Measurements from ENCODE around the gene PTPN12.

Gene PTPN12

GRCh38 chr7:77549106-77549870 lies 12.2 kb downstream of the PTPN12 start:
- H3K4me1 Mint-ChIP-seq, result peaks cover 2% of the 10 kb centered on the region
- no peaks in the 10 kb centered on the region for H3K27me3 Mint-ChIP-seq
- no peak for DNase-seq
- H3K4me3 Mint-ChIP-seq, result no peak overlapping the region
- no peak overlapping the region for H3K27ac Mint-ChIP-seq
- H3K36me3 Mint-ChIP-seq, result peaks cover 5% of the 10 kb centered on the region
- CTCF ChIA-PET, result interaction anchor here (0.7 kb wide), 1 partner anchor 210 kb away, joined by 3 read pairs; no protein-coding TSS in a partner anchor
- H3K9me3 Mint-ChIP-seq, result peaks cover 4% of the 10 kb centered on the region

GRCh38 chr7:77550586-77550985 lies 13.5 kb downstream of the PTPN12 start:
- Mint-ChIP-seq H3K4me1 (no peaks in the 10 kb centered on the region), H3K27ac (no peak overlapping the region), H3K27me3 (no peaks in the 10 kb centered on the region), H3K9me3 (peaks cover 4% of the 10 kb centered on the region), H3K36me3 (peaks cover 6% of the 10 kb centered on the region), H3K4me3 (no peak overlapping the region)
- CTCF ChIA-PET, result no interaction called here
- DNase-seq, result no peak

- no peaks in the 10 kb centered on the region for H3K4me1 Mint-ChIP-seq
These were observed 16.0 kb downstream of the PTPN12 start for GRCh38 chr7:77553123-77553522.

GRCh38 chr7:77558284-77558967 lies 21.3 kb downstream of the PTPN12 start:
- DNase-seq, result no peak
- Mint-ChIP-seq H3K27me3 (no peaks in the 10 kb centered on the region), H3K27ac (no peak overlapping the region), H3K4me1 (no peaks in the 10 kb centered on the region), H3K36me3 (peaks cover 2% of the 10 kb centered on the region), H3K4me3 (no peak overlapping the region), H3K9me3 (peaks cover 3% of the 10 kb centered on the region)
- CTCF ChIA-PET, result interaction anchor here (0.9 kb wide), 1 partner anchor 32 kb away, joined by 3 read pairs; no protein-coding TSS in a partner anchor

More at GRCh38 chr7:77553123-77553522, 16.0 kb downstream of the PTPN12 start:
- no peak for DNase-seq
- Mint-ChIP-seq H3K27me3 (no peaks in the 10 kb centered on the region), H3K27ac (no peak overlapping the region), H3K9me3 (peaks cover 4% of the 10 kb centered on the region), H3K36me3 (peaks cover 4% of the 10 kb centered on the region), H3K4me3 (no peak overlapping the region)
- CTCF ChIA-PET, result no interaction called here

GRCh38 chr7:77561352-77561751 lies 24.3 kb downstream of the PTPN12 start:
- Mint-ChIP-seq H3K9me3 (no peaks in the 10 kb centered on the region), H3K27ac (no peak overlapping the region), H3K27me3 (no peaks in the 10 kb centered on the region), H3K4me1 (no peaks in the 10 kb centered on the region), H3K4me3 (no peak overlapping the region), H3K36me3 (no peaks in the 10 kb centered on the region)
- no peak for DNase-seq
- CTCF ChIA-PET, result no interaction called here

- H3K36me3 Mint-ChIP-seq, result no peaks in the 10 kb centered on the region
- H3K4me1 Mint-ChIP-seq, result no peaks in the 10 kb centered on the region
- H3K27ac Mint-ChIP-seq, result no peak overlapping the region
These were observed 26.2 kb downstream of the PTPN12 start for GRCh38 chr7:77563275-77563674.

GRCh38 chr7:77565917-77566316 lies 28.8 kb downstream of the PTPN12 start:
- DNase-seq, result no peak
- H3K9me3 Mint-ChIP-seq, result no peaks in the 10 kb centered on the region
- H3K36me3 Mint-ChIP-seq, result no peaks in the 10 kb centered on the region
- H3K27me3 Mint-ChIP-seq, result no peaks in the 10 kb centered on the region
- CTCF ChIA-PET, result no interaction called here
- no peak overlapping the region for H3K27ac Mint-ChIP-seq
- no peak overlapping the region for H3K4me3 Mint-ChIP-seq
- no peaks in the 10 kb centered on the region for H3K4me1 Mint-ChIP-seq

More at GRCh38 chr7:77563275-77563674, 26.2 kb downstream of the PTPN12 start:
- CTCF ChIA-PET, result no interaction called here
- Mint-ChIP-seq H3K9me3 (no peaks in the 10 kb centered on the region), H3K4me3 (no peak overlapping the region), H3K27me3 (no peaks in the 10 kb centered on the region)
- DNase-seq, result no peak

GRCh38 chr7:77566421-77566820 lies 29.3 kb downstream of the PTPN12 start:
- Mint-ChIP-seq H3K4me3 (no peak overlapping the region), H3K4me1 (no peaks in the 10 kb centered on the region), H3K36me3 (no peaks in the 10 kb centered on the region), H3K27ac (no peak overlapping the region), H3K9me3 (no peaks in the 10 kb centered on the region), H3K27me3 (no peaks in the 10 kb centered on the region)
- CTCF ChIA-PET, result no interaction called here
- no peak for DNase-seq

- Mint-ChIP-seq H3K36me3 (peaks cover 7% of the 10 kb centered on the region), H3K4me1 (no peaks in the 10 kb centered on the region), H3K9me3 (no peaks in the 10 kb centered on the region), H3K27me3 (no peaks in the 10 kb centered on the region), H3K4me3 (no peak overlapping the region), H3K27ac (no peak overlapping the region)
- CTCF ChIA-PET, result no interaction called here
- no peak for DNase-seq
These were observed 32.6 kb downstream of the PTPN12 start for GRCh38 chr7:77569514-77570232.

GRCh38 chr7:77570330-77571011 lies 33.4 kb downstream of the PTPN12 start:
- H3K4me3 Mint-ChIP-seq, result no peak overlapping the region
- H3K36me3 Mint-ChIP-seq, result peaks cover 7% of the 10 kb centered on the region
- no peaks in the 10 kb centered on the region for H3K4me1 Mint-ChIP-seq
- no peak for DNase-seq
- CTCF ChIA-PET, result no interaction called here
- no peaks in the 10 kb centered on the region for H3K27me3 Mint-ChIP-seq
- no peaks in the 10 kb centered on the region for H3K9me3 Mint-ChIP-seq
- H3K27ac Mint-ChIP-seq, result no peak overlapping the region

GRCh38 chr7:77571801-77572200 lies 34.7 kb downstream of the PTPN12 start:
- CTCF ChIA-PET, result no interaction called here
- Mint-ChIP-seq H3K27me3 (no peaks in the 10 kb centered on the region), H3K27ac (no peak overlapping the region), H3K9me3 (no peaks in the 10 kb centered on the region), H3K4me3 (no peak overlapping the region), H3K4me1 (no peaks in the 10 kb centered on the region), H3K36me3 (peaks cover 7% of the 10 kb centered on the region)
- no peak for DNase-seq

GRCh38 chr7:77575187-77575586 lies 38.1 kb downstream of the PTPN12 start:
- Mint-ChIP-seq H3K9me3 (no peaks in the 10 kb centered on the region), H3K4me1 (no peaks in the 10 kb centered on the region), H3K27me3 (no peaks in the 10 kb centered on the region), H3K27ac (no peak overlapping the region), H3K36me3 (peaks cover 7% of the 10 kb centered on the region), H3K4me3 (no peak overlapping the region)
- no peak for DNase-seq
- CTCF ChIA-PET, result no interaction called here

- CTCF ChIA-PET, result no interaction called here
These were observed 39.8 kb downstream of the PTPN12 start for GRCh38 chr7:77576856-77577255.

GRCh38 chr7:77579797-77580196 lies 42.7 kb downstream of the PTPN12 start:
- Mint-ChIP-seq H3K36me3 (peaks cover 2% of the 10 kb centered on the region), H3K27ac (no peak overlapping the region), H3K27me3 (no peaks in the 10 kb centered on the region), H3K9me3 (no peaks in the 10 kb centered on the region), H3K4me3 (no peak overlapping the region), H3K4me1 (no peaks in the 10 kb centered on the region)
- DNase-seq, result no peak
- CTCF ChIA-PET, result no interaction called here

More at GRCh38 chr7:77576856-77577255, 39.8 kb downstream of the PTPN12 start:
- Mint-ChIP-seq H3K27me3 (no peaks in the 10 kb centered on the region), H3K9me3 (no peaks in the 10 kb centered on the region), H3K4me3 (no peak overlapping the region), H3K27ac (no peak overlapping the region), H3K36me3 (peaks cover 7% of the 10 kb centered on the region), H3K4me1 (no peaks in the 10 kb centered on the region)
- DNase-seq, result no peak

Measured in activated naive CD4-positive, alpha-beta T cell treated with anti-CD3 and anti-CD28 coated beads, Interleukin-2, amount 10 ng/mL, durations not matched to agents 7 days and 5 days (primary cell).